ENCODE measurements around the gene SLX4IP.
"Not testable (repeated sequence)": the region's sequence is repeated elsewhere in the genome, so short reads cannot be mapped to it uniquely, and the experiment has no call there.

The SLX4IP gene

DNA sequence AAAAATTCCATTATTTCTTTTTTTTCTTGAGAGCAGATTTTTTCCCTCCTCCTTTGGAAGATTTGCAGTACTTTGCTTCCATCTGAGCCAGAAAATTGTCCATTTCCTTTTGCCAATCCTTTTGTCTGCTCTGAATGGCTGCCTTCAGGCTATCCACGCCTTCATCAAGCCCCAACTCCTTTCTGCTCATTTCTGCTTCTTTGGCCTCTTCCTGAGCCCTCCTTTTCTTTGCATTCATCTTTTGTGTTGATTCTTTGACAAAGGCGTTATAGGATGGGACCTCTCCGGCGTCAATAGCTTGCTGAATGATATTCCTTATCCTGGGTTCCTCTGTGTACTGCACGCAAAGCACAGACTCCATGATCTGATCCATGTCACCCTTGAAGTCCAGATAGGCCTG is 178.3 kb downstream of the SLX4IP start:
- DNase-seq: not testable (repeated sequence)

DNA sequence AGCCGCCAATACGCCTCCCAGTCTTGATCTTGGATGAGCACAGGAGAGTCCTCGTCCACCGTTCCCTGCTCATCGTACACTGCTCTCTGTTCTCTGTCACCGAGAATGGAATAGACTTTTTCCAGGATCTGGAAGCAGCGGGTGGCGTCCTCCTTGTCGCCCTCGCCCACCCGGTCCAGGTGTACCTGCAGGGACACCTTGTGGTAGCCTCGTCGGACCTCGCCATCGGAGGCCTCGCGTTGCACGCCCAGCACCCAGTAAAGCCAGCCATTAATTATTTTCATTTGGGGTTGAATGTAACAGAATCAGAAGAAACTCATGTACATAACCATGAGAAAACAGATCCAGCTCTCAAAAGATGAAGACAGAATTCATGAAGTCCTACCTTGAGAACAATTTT is 178.8 kb downstream of the SLX4IP start:
- DNase-seq: no peak

DNA sequence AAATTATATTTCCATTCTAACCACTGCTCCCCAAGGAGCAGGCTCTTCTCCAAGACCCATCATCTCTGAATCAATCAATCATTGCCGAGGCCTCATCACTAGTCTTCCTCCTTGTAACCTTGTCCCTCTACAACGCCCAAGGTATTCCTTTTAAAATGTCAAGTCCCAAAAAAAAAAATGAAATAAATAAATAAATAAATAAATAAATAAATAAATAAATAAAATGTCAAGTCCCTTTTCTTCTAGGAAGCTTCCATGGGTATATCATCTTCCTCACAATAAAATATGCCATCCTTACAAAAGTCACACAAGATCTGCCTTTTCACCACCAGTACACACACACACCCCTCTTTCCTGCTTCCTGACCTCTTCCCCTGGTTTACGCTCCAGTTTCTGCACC is 181.1 kb downstream of the SLX4IP start:
- no peak for DNase-seq

DNA sequence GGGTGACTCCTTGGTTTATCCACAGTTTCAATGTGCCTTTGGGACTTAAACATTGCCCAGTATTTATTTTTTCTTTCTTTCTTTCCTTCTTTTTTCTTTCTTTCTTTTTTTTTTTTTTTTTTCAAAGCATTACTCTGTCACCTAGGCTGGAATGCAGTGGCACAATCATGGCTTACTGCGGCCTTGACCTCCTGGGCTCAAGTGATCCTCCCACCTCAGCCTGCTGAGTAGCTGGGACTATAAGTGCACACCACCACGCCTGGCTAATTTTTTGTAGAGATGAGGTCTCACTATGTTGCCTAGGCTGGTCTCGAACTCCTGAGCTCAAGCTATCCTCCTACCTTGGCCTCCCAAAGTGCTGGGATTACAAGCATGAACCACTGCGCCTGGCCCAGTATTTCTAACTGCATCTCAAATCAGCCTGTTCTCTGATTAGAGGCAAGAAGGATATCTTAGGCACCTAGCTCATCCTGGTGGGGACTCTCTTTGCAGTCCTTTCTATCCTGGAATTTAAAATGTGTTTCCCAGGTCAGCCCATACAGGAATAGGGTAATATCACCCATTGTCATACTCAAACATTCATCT is 182.5 kb downstream of the SLX4IP start:
- DNase-seq: not testable (repeated sequence)

DNA sequence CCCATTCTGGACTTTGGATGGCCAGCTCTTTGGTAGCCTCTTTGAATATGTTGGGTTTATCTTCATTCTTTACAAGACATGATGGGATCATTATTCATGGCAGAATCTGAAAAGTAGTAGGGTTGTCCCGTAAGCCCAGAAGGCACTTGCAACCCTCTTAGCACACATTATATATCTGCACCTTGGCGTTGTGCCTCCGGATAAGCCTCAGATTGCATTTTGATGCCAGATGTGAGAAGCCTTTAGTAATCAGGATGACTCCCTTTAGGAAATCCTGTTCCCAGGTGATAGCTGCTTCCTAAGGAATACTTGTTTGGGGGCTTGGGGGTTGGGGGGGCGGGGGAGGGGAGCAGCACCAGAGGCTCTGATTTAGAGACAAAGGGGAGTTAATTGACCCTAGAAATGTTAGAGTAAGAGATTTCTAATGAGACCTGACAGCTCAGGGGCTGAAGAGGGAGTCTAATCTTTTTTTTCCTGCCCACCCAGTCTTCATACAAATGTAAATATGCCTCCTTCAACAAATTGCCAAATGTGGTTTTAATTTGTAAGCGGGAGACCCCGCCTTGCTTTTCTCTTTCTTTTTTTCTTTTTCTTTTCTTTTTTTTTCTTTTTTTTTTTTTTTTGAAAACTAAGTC is 183.6 kb downstream of the SLX4IP start:
- no peak for DNase-seq

DNA sequence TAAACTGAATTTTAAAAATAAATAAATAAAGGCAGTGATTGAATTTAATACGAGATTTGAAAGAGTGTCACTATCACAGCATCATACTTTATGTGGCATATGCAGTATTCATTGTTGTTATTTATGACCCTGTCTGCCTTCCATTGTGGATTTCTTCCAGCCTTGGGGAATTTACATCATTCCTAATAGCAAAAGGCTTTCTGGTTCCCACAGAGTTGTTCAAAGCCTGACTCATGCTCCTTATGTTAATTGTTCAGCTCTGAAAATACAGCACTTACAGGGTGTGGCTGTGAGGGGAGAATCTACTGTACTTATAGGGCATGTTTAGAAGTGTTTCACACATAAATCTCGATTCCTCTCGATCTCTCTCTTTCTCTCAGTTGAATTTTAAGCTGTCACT is 184.3 kb downstream of the SLX4IP start:
- no peak for DNase-seq

DNA sequence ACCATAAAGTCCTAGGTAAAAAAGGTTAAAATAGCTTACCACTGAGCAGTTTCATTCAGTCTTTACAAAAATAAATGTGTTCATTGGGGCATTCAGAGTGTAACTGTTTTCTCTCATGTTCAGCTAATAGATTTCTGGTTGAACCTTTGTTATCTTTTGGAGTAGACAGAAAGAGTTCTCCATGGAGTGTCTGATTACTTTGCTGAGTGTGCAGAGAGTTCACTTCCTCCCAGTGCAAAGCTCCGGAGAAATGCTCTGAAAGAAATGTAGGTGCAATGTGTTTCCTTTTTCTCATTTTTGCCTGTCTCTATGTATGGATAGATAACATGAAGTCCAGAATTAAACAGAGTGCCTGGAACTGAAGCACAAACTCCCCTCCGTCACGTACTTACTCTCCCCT is 186.0 kb downstream of the SLX4IP start:
- DNase-seq: no peak

DNA sequence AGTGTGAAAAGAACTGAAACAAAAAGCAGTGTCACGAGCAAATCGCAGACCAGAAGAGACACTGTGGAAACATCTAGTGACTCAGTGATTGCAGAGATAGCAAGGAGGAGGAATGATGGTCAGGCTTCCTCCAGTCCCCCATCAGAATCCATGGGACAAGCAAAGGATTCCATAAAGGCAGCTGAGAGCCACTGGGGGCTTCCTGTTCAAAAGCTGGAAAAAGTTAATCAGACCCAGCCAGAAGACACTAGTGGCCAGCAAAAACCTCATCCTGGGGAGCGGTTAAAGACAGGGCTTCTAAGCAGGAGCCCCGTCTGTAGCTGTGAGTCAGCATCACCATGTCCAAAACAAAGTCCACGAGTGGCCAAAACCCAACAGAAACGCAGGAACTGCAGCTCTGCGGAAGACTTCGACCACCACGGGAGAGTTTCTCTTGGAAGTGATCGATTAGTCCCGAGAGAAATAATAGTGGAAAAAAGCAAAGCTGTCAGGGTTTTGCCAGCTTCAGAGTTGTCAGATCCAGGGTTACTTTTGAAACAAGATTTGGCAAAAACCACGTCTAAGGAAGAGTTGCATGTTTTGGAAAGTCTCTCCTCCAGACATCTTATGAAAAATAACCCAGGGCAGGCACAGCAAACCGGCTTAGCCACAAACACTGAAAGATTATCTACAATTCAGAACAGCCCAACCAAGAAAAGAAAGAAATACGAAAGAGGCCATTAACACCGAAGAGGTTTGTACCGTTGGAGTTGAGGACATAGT is 187.7 kb downstream of the SLX4IP start:
- no peak for DNase-seq

DNA sequence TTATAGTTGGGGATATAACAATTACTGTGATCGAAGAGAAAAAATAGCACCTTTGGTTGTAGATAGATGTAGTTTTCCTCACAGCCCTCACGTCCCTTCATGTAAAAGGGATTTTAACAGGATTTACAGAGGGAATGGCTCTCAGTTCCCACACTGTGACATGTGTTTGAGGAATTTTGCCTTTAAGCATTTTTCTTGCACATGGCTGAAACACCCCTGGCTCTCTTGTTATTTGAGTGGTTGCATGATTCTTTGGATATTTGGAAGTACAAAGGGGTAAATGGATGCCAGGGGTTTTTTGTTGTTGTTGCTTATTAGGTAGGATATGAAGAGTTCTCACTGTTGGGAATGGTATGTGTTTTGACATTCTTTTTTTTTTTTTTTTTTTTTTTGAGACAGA is 190.5 kb downstream of the SLX4IP start:
- DNase-seq: no peak

DNA sequence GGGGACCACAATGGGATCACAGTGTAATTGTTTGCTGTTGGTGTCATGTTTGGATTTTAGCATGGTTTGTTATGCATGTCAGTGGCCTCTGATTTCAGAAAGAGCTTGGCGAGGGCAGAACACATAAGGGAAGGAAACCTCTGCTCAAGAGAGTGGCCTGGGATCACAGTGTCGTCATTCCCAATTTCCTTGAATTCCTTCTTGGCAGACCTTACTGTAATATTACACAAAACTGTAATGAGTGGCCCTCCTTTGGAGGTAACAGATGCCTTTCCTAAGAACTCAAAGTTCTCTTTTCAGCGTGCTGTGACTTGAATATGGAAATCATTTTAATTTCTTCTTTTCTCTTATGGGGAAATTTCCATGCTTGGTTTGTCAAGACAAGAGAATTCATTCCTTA is 191.8 kb downstream of the SLX4IP start:
- no peak for DNase-seq

DNA sequence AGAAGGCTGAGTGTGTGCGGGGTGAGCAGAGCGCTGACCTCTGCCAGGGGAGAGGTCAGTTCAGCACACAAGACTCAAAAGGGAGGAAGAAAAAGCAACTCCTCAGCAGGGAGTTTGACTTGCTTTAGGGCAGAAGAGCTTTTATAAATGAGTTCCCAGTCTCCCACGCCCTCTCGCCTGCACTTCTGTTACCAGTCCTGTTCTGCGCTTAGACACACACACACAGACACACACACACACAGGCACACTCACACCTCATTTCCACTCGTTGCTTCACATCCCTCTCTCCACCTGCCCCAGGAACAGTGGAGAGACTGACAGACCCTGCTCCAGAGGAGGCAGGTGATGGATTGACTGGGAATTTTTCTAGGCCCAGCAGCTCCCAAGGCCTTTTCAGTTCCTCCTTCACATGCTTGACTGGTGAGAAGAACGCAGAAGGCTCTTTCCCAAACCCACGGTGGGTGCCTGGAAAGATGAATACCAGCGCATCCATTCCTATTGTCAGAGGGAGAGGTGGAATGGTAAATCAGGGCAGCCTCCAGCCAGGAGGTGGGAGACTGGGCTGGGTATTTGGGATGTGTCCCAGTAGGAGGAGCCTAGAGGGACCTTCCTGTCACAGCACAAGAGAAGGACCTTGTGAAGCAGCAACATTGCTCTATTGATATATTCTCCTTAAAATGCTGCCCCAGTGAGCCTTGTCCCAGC is 195.0 kb downstream of the SLX4IP start:
- DNase-seq: no peak

DNA sequence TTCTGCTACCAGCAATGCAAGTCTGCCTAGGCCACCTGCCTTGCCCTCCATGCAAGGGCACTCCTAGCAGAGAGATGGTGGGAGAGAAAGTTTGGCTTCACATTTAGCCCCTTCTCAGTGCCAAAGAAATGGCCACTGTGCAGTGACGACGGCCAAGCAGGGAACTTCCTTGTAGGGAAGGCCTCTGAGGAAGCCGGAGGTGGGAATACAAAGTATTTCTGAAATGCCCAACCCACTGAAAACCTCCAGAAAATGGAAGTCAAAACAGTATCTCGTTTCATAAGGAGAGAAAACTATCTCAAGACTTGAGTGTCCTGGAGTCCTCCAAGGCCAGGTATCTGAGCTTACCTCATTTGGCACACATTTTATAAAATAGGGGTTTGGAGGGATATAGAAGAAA is 196.0 kb downstream of the SLX4IP start:
- no peak for DNase-seq

DNA sequence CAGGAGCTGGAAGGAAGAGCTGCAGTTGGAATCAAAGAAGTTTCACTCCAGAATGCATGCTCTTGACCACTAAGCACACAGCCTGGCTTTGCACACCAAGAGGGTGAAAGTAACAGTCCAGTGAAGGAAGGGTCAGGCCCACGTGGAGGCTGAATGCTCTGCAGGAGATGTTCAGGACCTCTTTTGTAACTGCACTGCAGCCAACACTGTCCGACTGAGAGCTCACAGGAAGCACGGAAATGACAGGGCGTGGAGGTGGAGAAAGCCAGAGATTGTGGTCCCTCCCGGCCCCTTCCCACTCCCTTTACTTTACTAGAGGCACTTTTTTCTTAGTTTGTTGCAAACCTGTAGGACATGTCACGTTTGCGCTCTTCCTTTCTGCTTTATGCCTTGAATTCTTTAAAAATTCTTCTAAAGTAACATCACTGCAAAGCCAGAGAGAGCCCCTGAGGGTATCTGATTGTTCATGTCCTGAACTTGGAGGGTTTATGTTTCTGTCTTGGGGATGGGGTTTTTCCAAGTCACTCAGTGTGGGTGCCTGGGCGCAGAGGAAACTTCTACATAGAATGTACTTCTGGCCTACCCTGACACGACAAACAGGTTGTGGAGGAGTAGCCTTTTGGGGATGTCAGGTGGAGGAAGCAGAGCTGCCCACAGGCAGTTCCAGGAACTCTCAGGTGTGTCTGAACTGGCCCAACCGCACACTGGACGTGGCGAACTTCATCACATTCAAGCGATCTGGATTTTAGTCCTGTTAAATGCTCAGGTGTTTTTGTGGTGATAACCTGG is 197.8 kb downstream of the SLX4IP start:
- no peak for DNase-seq

DNA sequence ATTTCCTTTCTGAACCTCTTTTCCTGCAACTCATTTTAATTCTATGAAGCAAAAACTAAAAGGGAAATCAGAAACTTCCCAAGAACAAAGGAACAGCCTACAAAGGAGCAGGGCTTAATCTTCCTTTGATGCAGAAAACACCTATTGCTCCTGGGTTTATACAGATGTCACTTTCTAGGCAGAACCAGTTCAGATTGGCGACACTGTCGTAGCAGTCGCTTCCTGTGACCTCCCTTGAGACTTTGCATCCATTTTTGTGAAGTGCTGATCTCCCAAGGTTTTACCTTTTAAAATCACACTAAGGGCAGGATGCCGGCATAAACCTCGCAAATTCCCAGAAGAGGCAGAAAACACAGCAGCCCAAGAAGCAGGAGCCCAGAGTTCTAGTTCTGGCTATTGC is 198.6 kb downstream of the SLX4IP start:
- DNase-seq: no peak

DNA sequence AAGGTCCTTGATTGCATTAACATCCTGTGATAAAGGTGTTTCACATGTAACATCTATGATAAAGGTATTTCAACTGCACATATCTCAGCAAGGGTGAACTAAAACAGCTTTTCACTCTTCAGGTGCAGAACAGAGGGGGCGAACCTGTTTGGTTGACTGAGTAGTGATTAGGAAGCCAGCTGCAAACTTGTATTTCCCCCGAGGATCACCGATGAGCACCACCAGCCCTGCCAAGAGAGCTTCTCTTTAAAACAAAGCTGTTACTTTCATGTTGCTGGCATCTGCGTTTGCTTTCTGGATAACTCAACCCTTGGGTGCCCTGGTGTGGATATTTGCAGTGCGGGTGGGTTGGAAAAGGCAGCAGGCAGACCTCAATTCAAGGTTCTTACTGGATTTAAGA is 199.1 kb downstream of the SLX4IP start:
- no peak for DNase-seq

DNA sequence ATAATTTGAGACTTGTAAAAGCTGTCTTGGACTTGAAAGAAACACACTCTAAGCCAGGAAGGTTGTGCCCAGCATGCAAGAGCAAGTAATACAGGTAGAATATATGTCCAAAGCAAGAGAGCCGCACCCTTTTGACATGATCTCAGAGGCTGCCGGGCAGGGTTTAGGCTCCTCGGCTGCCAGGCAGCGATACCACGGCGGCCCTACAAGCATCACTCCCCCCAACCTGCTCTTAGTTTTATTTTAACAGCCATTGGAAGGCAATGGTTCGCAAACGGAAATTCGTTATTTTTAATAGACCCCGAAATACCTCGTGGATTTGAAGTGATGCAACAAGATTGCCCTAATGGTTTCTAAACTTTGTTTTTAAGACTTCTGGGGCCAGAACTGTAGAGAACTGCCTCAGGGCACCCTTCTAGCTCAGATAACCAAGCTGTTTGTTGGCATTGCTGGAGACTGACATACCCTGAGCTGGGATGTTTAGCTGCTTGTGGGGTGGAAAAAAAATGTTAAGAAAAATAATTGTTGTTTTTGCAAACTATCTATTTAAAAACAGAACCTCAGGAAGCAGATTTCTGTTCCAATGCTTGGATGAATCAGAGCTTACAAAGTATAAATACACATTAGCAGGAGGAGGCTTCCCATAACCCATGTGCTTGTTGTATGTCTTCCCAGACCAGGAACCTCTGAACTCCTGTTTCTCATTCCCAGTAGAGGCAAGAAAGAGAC is 199.7 kb downstream of the SLX4IP start:
- DNase-seq: no peak

DNA sequence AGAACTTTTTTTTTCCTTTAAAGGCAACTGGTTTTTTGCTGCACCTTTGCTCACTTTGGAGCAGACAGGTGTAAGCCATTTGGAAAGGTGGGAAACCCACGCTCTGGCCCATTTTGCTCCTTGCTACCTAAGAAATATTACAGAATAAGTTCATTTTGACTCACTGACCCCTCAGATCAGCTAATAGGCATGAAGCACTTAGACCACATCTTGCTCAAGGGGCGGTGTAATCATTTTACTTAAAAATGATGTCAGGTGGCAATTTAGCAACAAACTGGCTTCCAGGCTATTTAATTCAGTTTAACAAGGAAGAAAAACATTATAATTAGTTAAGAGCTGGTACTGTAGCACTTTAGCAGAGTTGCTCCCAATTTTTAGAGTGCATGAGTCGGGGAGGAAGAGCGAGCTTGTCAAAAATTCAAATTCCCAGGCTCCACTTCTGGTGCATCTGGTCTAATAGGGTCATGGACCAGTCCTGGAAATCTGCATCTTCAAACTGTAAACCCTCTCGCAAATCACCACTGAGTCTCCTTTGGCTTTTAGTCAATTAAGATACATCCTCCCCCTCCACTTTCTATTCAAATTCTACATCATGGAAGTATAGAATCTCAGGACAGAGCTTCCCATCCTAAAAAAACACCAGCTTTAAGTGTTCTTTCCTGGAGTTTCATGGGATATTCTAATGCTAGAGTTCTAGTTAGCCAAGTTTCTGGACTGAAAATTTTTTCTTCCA is 200.5 kb downstream of the SLX4IP start:
- no peak for DNase-seq

DNA sequence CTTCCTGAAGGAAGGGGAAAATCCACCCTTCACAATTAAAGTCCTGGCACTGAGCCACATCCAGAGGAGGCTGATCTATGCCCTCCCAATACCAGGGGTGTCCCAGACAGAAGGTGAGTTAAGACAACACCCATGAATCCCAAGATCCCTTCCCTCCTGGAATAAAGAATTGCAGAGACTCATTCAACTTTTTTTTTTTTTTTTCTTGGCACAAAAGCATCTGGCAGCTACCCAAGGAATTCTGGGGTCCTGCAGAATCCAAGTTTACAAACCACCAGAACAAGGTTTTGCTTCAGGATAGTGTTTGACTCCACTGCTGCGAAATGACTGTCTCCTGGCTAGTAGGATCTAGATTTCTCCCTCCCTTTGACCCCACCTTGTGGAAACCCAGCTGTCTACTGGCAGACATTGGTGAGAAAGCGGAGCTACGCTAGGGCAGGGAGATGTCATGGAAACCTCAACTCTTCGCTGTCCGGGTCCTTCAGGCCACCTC is 201.3 kb downstream of the SLX4IP start:
- no peak for DNase-seq

DNA sequence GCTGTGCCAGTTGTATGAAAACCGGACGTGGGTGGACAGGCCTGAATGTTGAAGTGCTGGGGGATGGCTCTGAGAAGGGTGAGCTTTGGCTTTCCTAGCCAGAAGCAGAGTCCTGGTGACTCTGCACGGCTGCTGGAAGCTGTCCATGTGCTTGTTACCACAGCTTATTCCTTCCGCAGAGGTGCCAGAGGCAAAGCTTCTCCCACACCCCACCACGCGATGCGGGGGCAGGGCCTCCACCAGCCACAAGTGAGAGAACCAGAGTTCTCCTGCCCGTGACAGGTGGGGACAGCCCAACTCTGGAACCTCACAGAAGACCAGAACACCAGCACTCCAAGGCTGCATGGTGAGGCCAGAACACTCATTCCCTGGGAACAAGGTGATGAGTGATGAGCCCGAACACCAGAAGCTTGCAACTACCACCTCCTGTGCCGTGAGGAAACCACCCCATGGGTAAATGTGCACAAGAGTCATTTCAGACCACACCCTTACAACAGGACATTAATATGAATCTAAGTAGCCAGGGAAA is 202.0 kb downstream of the SLX4IP start:
- no peak for DNase-seq

DNA sequence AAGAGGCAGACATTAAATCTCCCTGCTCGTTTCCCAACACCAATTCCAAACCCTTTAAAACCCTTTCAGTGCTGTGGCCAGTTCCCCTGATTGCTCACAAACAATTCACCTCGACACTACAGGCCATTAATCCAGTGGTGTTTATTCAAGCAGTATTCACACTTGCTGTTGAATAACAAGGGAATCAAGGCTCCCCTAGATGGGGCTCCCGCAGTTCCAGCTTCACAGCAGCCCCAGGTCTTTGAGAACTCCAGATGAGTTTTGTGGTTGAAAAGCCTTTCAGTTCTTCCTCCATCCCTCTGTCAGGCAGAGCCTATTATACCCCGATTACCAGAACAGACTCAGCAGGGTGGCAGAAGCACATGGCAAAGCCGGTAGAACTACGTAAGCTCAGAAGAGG is 202.5 kb downstream of the SLX4IP start:
- no peak for DNase-seq

DNA sequence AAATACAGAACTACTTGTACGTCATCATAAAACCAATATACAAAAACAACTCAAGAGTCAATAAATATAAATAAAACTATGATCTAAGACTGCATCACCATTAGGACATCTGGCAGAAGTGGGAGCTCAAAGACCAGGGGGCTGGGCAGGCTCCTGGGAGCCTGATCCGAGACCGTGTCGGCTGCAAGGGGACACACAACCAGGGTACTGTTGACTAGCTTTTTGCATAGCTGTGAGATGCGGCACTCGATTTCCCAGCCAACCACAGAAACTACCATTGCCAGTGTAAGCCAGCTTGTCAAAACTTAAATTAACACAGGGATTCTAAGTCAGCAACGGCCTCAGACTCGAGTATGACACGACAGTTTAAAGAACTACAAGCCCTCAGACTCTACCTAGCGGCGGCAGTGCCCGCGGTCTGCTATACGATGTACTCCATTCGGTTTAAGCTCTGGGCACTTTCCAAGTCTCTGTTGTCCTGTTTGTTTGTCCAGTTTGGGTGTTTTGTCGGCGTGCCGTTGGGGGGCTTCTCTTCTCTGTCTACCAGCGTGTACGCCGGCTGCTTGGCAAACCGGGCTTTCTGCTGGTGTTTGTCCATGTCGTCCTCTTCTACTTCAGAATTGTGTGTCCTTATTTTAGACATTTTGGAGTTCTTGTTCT is 204.1 kb downstream of the SLX4IP start:
- DNase-seq: no peak

All from NCI-H1092 treated with DMSO at 0.1 percent for 48 hours (cell line).